Gastroesophageal sphincter (tissue), 2 donors: Measurements from ENCODE around the gene CHST15.

ENCODE experiments used
- POLR2A ChIP-seq, 2 donors: fragments of 450-650 bp; IDR thresholded peaks; one replicate each; pipeline ENCODE4 v1.6.1; 2017; ENCODE audit warnings: antibody characterized with exemption in 2 of 2, mild to moderate bottlenecking in 2 of 2, moderate library complexity in 1 of 2
- POLR2AphosphoS5 ChIP-seq: sonication (generic); formaldehyde crosslinking; IDR thresholded peaks from one replicate; pipeline ENCODE4 v1.6.1; 2017; ENCODE audit warnings: antibody characterized with exemption

DNA sequence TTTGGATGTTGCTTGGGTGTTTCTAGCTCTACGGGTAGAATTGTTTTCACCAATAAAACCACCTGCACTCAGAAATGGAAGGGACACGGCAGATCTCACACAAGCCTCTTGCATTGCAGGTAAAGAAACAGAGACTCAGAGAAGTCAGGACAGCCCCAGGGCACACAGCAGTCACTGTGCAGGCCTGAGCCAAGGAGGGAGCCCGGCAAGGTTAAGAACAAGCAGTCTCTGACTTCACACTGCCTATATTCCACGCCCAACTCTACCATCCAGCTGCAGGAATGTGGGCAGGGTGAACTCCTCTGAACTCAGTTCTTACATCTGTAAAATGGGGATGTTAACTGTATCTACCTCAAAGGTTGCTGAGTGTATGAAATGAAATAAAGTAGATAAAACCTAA, 15.4 kb downstream of the CHST15 start:
- TF ChIP-seq POLR2AphosphoS5 (no peak), POLR2A (IDR thresholded peaks at IDR 0.05) (no peak)
